HL-60 (cell line): ENCODE results near the gene TNF.

Experiments used
- DNase-seq, 2 experiments: peaks; one replicate each; pipeline ENCODE4 v3.0.0-alpha.2; 2010 to 2020; ENCODE audit warnings: low read depth in 1 of 2, low spot score in 1 of 2
- H3K27ac ChIP-seq: fragments of 250-450 bp; sonication (Bioruptor Pico); replicated peaks from 2 replicates; pipeline ENCODE4 v1.5.1; 2020; ENCODE audit warnings: mild to moderate bottlenecking, moderate library complexity
- H3K27me3 ChIP-seq: fragments of 250-450 bp; sonication (Bioruptor Pico); 2 replicates; pipeline ENCODE4 v1.5.1; 2021; ENCODE audit warnings: mild to moderate bottlenecking, moderate library complexity; ENCODE audit not compliant: insufficient read depth, poor library complexity, severe bottlenecking
- H3K4me3 ChIP-seq: replicated peaks from 2 replicates; pipeline ENCODE4 v1.5.1; 2011; ENCODE audit warnings: mild to moderate bottlenecking, control low read depth, low read length; ENCODE audit not compliant: insufficient read depth
- CTCF ChIP-seq: IDR thresholded peaks from one replicate; pipeline ENCODE4 v1.5.1; 2011; ENCODE audit warnings: low read length, control low read depth, inconsistent platforms; ENCODE audit not compliant: insufficient read depth
- GABPA ChIP-seq: IDR thresholded peaks from 2 replicates; pipeline ENCODE4 v1.6.1; 2012; ENCODE audit warnings: low read depth
- POLR2AphosphoS5 ChIP-seq: IDR thresholded peaks from 2 replicates; pipeline ENCODE4 v1.6.1; 2012; ENCODE audit warnings: low read depth
- REST ChIP-seq: IDR thresholded peaks from 2 replicates; pipeline ENCODE4 v1.6.1; 2012; ENCODE audit warnings: low read depth; ENCODE audit not compliant: insufficient replicate concordance
- SPI1 ChIP-seq: IDR thresholded peaks from 2 replicates; pipeline ENCODE4 v1.6.1; 2012; ENCODE audit warnings: low read depth, mild to moderate bottlenecking, borderline replicate concordance

TNF gene

GRCh38 chr6:31558318-31558625, 17.1 kb upstream of the TNF start:
- Histone ChIP-seq H3K4me3 (peak overlapping the region; percentile 0; the same call in 1 of the 2 replicates), H3K27ac (peak overlapping the region; percentile 92), H3K27me3 (no peaks in the 10 kb centered on the region)
- no peak for DNase-seq
- TF ChIP-seq CTCF (no peak), REST (no peak), GABPA (no peak), SPI1 (no peak), POLR2AphosphoS5 (no peak)

GRCh38 chr6:31558631-31559500, 16.5 kb upstream of the TNF start:
- DNase-seq = peak; percentile 98 to 99
- peak; percentile 96 for TF ChIP-seq POLR2AphosphoS5
- no peak for TF ChIP-seq CTCF
- no peak for TF ChIP-seq REST
- peak; percentile 65; the same call in 1 of the 2 replicates for TF ChIP-seq SPI1
- Histone ChIP-seq H3K27ac (peak overlapping the region; percentile 92), H3K4me3 (peak overlapping the region; percentile 17), H3K27me3 (no peaks in the 10 kb centered on the region)

GRCh38 chr6:31559606-31559957, 15.8 kb upstream of the TNF start:
- DNase-seq = no peak
- Histone ChIP-seq H3K27ac (peak overlapping the region; percentile 92), H3K4me3 (peak overlapping the region; percentile 17), H3K27me3 (no peaks in the 10 kb centered on the region)
- no peak for TF ChIP-seq POLR2AphosphoS5
- TF ChIP-seq SPI1 = no peak
- TF ChIP-seq CTCF = no peak
- no peak for TF ChIP-seq GABPA
- no peak for TF ChIP-seq REST
